CD4-positive, alpha-beta T cell treated with Interleukin-2 at 100 ng/mL for 4 hours (primary cell): ENCODE measurements around the gene MOB1B.

Source experiments
- DNase-seq: peaks from one replicate; pipeline ENCODE4 v3.0.0-alpha.2; 2020; ENCODE audit warnings: low spot score

The MOB1B gene

DNA sequence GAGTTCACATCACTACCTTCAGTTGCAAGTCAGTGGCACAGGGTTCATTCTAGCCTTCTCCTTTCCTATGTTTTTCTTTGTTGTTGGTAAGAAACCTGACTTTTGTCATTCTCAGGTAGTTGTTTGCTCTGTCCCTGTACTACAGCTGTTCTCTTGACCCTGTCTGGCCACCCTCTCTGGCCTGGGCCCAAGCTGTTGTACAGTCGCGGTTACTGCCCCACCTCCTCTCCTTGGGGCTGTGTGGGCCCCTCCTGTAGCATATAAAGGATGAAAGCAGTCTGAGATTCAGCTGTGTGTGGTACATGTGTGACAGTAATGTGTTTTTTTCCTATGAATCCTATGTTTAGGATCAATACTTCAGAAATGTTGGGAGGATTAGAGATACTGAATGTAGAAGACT lies 12.5 kb downstream of the MOB1B start:
- DNase-seq: no peak

DNA sequence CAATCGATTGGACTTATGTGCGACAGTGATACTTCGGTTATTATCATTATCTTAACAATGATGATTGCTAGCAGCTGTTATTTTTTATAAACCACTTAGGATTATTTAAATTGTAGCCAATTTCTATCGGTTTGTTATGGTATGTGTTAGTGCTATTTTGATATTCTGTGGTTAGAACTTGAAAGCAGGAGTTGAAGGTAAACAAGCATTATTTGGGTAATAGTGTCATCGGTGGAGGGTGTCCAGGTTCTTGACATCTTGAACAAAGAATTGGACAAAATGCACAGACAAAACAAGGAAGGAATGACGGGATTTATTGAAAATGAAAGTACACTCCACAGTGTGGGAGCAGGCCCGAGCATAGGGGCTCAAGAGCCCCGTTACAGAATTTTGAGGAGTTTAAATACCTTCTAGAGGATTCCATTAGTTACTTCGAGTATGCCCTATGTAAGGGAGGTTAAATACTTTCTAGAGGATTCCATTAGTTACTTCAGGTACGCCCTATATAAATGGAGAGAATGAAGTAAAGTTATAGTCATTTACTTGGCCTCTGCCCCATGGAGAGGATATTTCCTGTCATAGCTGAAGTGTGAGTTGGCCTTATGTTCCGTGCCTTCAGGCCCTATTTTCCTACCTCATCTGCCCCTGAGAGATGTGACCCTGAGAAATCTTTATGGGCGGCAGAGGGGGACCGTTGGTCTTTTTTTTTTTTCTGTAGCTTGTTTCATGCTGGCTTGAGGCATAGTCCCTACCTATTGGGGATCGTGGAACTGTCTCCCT lies 13.1 kb downstream of the MOB1B start:
- DNase-seq: no peak

DNA sequence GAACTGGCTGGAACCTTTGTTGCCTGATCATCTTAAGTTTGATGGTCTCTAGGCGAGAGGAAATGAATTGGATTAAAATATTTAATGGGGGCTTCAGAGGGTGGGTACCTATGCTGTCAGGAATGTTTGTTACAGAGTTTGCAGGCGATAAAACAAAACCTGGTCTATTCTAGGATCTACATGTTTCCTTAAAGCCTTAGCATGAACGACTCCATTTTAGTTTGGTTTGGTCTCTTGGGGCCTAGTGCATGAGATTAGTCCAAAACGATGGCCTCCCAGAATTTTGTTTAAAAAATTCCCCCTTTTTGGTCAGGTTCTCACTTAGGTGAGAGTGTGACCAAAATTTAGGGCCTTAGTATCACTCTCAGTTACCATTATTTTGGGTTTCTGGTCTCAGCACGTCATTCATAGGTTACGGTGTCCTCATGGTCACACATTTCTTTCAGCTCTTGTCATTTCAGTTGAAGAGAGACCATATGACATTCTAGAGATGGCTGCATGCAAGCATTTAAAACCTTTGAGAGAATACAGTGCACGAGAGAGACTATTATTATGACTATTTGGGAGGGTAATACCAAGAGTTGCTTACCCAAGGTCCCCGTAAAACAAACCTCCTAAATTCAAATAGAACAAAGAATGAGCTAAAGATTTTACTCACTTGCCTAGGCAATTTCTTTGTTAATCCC lies 13.8 kb downstream of the MOB1B start:
- no peak for DNase-seq

DNA sequence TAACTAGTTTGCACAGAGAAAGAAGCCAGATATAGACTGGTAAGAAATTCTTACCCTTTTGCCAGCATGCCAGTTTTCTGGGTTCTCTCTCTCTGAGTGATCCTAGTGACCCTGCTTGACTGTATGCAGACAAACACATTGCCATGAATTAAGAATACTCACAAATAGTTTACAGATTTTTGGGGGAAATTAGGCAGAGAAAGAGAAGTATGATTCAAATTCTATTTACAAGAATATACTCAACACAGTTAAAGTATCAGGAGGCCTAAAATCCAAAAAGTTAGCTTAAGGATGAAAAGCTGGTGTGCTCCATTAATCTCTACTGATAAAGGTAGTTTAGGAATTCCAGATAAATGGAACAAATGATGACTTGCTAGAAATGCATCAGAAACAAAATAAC lies 18.4 kb downstream of the MOB1B start:
- DNase-seq: no peak

DNA sequence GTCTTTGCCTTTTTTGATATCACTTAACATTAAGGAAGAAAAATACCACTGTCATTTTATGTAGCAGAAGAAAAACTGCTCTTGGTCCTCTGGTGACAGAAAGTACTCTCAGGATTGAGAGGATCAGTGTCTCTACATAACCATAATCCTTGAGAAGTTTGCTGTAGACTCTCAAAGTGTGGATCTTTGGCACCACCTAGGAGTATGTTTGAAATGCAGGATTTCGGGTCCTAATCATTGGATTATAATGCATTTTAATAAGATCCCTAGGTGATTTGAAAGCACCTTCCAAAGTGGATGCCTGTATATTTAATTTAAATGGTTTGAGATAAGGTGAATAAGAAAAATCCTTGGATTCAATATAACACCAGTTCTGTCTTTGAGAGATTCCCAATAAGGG lies 23.2 kb downstream of the MOB1B start:
- DNase-seq: no peak

DNA sequence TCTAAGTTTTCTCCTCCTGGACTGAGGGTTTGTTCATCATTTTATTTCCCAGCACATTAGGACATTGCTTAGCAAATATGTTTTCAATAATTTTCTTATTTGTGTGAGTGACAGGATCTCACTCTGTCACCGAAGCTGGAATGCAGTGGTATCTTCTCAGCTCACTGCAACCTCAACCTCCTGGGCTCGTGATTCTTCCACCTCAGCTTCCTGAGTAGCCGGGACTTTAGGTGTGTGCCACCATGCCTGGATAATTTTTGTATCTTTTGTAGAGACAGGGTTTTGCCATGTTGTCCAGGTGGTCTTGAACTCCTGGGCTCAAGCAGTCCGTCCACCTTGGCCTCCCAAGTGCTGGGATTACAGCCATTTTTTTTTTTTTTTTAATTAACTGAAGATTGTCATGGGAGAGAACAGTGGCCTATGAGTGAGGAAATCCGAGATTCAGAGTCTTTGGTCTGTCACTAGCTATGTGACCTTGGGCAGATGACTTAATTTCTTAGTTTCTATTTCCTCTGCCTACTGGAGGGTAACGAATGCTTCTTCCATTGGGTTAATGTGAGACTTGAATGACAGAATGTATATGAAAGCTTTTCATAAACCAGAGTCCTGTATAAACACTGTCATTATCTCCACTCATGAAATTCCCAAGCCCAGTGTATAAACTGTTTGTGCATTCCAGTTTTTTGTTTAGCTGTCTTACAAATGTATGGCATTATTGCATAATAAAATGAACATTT lies 23.9 kb downstream of the MOB1B start:
- DNase-seq: no peak

DNA sequence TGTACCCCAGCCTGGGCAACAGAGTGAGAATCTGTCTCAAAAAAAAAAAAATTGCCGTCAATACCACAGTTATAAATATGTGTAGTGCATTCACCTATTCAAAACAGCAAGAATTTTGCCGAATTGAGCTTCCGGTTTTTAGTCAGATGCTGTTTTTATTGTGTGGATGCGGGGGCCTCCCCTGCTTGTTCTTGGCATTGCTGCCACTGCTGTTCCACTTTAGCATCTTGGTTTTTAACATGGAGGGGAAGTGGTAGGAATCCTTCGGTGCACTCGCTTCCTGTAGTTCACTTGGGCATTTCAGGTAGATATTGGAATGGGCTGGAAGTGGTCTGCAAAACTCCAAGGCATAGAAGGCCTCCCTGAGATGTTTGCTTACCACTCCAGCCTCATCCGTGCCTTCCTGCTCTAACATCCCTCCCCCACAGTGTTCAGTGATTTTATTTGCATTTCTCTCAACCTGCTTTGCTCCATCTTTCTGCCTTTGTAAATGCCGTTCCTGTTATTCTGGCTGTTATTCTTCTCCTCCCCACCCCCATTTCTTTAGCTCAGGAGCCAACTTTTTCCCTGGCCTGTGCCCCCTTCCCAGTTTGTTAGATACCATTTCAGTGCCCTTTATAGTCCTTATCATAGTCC lies 25.5 kb downstream of the MOB1B start:
- DNase-seq: peak; percentile 12

DNA sequence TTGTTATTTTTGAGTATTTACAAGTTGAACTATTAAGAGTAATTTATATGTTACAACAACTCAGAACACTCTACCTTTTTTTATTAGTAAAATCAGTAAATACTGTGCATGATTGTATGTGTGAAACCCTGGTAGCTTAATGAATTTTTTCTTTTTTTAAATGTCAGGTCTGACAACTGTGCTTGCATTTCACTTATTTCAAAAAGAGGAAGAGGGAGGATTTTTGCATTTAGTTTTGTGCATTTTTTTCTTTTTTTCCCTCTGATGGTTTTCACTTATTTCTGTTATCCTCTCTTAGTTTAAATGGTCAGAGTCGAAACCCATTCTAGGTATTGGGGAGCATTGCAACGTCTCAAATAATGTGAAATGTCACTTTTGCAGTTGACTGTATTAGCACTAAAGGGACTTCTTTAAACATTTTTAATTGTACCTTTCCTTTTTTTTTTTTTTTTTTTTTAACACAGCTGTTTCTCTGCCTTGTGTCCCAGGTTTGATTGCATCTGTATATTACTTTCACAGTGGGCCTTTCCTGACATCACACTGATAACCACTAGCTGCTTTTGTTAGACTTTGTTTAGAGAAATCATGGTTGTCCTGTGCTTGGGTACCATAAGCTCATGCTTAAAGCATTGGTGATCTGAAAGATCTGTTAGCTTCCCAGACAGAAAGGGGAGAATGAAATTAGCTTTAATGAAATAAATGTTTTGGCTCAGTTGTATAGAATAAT lies 28.5 kb downstream of the MOB1B start:
- DNase-seq: no peak

DNA sequence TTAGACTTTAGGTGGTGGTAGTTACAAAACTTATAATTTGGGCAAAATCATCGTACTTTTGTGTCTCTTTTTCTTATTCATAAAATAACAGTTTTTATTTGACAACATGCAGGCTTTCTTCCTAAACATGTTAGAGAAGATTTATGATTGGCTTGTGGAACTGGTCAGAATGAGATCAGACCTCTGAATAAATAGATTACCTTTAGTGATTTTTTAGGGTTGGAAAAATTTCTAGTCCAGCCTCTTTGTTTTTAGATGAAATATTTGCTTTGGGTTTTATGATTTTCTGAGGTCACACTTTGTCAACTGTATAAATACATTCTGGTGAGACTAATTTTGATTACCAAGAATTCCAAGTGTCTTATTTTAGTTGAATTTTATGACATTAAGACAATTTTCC lies 29.2 kb downstream of the MOB1B start:
- no peak for DNase-seq

DNA sequence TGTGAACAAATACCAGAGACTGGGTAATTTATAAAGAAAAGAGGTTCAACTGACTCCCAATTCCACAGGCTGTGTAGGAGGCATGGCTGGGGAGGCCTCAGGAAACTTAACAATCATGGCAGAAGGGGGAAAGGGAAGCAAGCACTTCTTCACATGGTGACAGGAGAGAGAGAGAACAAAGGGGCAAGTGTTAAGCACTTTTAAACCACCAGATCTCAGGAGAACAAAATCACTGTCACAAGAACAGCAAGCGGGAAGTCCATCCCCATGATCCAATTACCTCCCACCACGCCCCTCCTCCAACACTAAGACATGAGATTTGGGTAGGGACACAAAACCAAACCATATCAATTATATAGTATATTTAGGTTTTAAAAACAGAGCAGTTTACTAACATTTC lies 30.8 kb downstream of the MOB1B start:
- DNase-seq: no peak

DNA sequence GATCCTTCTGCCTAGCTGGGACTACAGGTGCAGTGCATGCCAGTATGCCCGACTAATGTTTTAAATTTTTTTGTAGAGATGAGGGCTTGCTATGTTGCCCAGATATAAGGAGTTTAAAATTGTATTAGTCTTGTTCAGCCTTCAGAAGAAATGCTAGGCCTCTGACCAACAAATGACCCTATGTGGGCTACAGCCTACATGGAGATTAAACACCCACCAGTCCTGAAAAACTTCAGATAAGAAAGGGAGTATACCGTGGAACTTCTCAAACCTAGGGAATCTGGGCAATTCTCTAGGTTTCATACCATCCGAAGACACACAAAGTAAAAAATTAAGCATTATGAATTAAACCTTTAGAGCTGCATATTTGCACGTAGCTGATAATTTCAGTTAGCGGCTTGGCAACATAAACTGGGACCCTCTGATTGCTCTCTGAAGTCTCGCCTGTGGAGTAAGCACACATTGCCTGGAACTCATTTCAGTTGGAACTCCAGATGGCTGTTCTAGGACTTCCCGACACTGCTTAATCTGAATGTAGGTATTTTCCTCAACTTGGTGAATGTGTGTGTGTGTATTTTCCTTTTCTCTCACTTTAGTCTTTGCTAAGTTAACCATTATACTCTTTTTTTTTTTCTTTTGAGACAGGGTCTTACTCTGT lies 33.0 kb downstream of the MOB1B start:
- DNase-seq: no peak

DNA sequence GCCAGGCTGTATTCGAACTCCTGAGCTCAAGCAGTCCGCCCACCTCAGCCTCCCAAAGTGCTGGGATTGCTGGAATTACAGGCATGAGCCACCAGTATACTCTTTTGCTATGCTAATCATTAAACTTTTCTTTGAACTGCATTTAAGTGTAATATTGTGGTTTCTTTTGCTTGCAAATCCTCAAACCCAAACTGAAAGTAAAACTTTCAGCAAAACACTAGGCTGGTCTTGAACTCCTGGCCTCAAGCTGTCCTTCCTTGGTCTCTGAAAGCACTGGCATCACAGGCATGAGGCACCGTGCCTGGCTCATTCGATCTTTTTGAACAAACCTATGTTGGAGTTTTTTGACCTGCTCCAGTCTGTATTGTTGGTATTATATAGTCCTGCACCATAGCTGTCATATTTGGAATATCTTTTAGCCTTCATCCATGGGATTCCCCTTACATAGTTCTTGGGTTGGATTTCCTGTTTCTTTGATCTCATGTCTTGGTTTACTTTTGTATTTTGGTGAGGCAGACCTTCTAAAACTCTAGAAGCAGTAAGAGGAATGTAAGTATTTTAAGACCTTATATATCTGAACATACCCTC lies 34.1 kb downstream of the MOB1B start:
- no peak for DNase-seq

DNA sequence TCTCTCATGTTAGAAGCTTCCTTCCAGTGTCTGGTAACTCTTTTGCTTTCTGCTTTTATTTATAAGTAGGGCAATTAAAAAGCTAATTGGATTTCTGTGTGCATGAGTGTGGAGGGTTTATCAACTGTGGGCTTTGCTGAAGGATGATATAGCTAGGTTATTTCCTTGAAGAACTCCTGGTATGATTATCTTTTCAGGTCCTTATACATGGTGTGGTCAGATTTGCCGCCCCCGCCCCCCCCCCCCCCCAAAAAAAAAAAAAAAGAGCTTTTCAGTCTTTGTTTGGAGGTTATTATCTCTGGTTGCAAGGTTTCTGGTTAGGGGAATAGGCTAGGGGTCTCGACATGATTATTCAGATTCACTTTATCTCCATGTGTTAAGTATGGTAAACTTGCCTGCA lies 35.9 kb downstream of the MOB1B start:
- DNase-seq: no peak

DNA sequence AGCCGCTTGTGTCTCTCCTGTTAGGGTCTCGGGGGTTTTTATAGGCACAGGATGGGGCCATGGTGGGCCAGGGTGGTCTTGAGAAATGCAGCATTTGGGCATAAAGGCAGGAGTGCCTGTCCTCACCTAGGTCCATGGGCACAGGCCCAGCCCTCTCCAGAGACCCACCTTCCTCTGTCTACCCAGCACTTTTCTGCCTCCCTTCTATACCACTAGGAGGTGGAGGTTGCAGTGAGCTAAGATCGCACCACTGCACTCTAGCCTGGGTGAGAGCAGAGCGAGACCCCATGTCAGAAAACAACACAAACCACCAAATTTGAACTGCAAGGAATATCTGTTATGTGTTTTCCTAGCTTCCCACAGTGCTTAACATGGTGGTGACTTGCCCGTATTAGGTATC lies 38.0 kb downstream of the MOB1B start:
- no peak for DNase-seq

DNA sequence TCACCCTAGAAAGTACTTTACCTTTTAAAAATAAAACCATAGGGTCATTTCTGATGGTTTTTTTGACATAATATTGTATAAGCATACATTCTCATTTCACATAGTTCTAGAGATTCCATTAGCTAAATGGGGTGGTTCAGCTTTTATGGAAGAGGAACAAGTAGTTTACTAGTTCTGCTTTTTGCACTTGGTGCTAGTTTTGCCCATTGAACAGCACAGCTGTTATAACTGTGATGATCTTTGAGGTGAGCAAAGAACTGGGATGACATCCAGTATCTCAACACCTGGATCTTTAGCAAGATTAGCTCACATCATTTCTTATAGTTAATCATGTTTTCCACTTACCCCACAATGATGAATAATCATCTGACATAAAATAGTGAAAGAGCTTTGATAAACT lies 40.9 kb downstream of the MOB1B start:
- no peak for DNase-seq

DNA sequence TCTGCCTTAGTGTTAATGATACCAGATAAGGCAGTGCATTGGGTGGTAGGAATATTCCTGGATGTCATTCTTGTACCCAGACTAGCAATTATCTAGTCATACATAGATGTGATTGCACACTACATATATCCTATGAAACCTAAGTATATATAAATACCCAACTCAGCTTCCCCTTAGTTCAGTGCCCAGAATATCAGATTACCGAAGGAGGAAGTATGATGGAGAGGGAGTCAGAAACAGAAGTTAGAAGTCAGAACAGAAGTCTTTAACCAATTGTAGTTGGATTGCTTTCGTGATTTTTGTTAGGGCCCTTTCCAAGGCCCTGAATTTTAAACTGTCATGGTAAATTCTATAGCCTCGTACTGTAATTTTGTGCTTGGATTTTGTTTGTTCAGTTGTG lies 42.9 kb downstream of the MOB1B start:
- DNase-seq: no peak

DNA sequence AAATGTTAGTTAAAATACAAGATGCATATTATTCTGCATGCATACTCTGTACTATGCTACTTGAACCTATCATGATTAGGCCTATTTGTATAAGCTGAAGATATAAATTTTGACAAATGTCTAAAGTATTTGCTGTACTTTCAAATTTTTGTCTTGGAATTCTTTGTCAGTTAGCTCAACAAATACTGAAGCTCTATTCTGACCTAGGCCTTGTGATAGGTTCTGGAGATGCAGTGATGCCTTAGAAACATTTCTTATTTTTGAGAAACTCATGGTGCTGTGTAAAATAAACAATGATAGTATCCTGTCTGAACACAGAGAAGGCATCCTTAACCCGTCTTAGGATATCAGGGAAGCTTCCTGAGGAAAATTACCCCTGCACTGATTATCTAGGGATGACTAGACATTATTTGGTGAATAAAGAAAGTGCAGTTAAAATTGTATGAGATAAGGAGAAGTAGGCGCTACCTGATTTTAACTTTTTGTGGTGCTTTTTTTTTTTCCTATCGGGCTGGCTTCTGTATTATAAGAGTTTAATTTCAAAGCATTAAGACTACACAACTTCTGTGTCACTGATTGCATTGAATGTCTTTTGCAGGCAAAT lies 43.4 kb downstream of the MOB1B start:
- no peak for DNase-seq

DNA sequence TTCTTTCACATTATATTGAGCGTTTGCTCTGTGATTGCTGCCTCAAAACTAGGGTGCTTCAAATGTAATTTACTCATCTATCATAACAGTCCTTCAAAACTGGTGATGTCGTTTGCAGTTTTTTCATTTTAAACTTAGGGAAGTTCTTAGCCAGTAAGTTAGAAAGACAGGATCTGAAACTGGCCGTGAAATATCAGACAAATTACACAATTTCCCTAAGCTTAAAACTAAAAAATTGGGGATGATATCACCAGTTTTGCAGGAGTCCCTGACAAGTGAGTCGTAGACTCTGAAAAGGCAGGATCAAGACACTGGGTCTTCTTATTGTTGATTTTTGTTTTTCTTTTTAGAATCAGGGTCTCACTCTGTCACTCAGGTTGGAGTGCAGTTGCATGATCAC lies 44.8 kb downstream of the MOB1B start:
- DNase-seq: no peak

DNA sequence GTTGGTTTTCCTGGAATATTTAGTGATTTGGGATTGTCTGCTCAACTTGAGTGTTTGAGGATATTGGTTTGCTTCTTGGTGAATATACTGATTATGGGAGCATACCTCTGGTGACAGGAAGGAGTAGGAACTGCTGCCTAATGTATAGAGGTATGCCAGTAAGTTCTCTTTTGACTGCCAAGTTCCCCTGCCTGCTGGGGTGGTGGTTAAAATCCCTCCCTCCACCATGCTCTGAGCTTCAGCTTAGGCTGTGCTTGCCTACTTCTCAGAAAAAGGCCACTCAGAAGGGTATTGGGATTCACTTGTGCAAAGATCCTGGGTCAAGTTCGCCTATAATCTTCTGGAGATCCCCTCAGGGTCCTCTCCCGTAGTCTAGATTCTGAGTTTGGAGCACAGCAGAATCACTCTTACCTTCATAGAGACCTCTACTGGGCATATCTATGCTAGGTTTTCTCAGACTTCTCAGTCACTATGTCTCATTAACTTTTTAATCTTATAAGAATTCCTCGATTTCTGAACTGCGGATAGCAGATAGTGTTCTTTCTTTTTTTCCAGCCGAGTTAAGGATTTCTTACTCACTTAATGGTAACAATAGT lies 46.6 kb downstream of the MOB1B start:
- no peak for DNase-seq

DNA sequence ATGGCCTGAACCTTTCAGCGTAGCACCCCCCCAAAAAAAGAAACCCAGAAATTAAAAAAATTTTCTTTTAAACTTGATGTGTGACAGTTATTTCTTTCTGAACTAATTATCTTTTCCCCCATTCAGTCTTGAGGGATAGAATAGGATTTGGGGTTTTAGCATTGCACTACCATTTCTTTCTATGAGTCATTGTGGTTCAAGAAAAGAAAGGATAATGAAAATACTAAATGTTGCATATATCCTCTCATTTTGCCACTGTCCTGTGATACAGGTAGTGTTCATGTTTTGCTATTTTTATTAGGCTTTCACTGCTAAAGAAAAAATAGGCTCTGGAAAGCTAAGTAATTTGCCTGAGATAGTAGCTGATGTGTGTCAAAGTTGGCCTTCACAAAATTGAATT lies 51.9 kb downstream of the MOB1B start:
- no peak for DNase-seq
